HG03060 (cell line): Measurements from ENCODE around the gene MLXIP.

Source experiments
- ATAC-seq: cut with Tn5 transposase; IDR thresholded peaks from one replicate; pipeline ENCODE4 v1.9.1; 2021; ENCODE audit warnings: low read depth, moderate number of reproducible peaks; ENCODE audit not compliant: unreplicated experiment

Gene MLXIP

GRCh38 chr12:122076743-122077495 lies 1.6 kb upstream of the MLXIP start:
- no peak for ATAC-seq

- ATAC-seq, result no peak
Measured at GRCh38 chr12:122079033-122079531, 526 bp downstream of the MLXIP start.

- no peak for ATAC-seq
Measured at GRCh38 chr12:122079532-122080081, 1.1 kb downstream of the MLXIP start.

- no peak for ATAC-seq
Measured at GRCh38 chr12:122080149-122081082, 1.9 kb downstream of the MLXIP start.

- ATAC-seq, result no peak
Measured at GRCh38 chr12:122081083-122081696, 2.6 kb downstream of the MLXIP start.

- ATAC-seq, result no peak
Measured at GRCh38 chr12:122081697-122082221, 3.2 kb downstream of the MLXIP start.

- ATAC-seq, result no peak
Measured at GRCh38 chr12:122082621-122083356, 4.2 kb downstream of the MLXIP start.

- ATAC-seq, result no peak
Measured at GRCh38 chr12:122084857-122085405, 6.4 kb downstream of the MLXIP start.

GRCh38 chr12:122085591-122085990 lies 7.0 kb downstream of the MLXIP start:
- no peak for ATAC-seq

GRCh38 chr12:122086116-122086515 lies 7.6 kb downstream of the MLXIP start:
- no peak for ATAC-seq

- ATAC-seq, result no peak
Measured at GRCh38 chr12:122086641-122087285, 8.2 kb downstream of the MLXIP start.

GRCh38 chr12:122087431-122088178 lies 9.0 kb downstream of the MLXIP start:
- no peak for ATAC-seq

- no peak for ATAC-seq
Measured at GRCh38 chr12:122088179-122088810, 9.7 kb downstream of the MLXIP start.

- ATAC-seq, result no peak
Measured at GRCh38 chr12:122089077-122089476, 10.5 kb downstream of the MLXIP start.

GRCh38 chr12:122090759-122091515 lies 12.4 kb downstream of the MLXIP start:
- ATAC-seq, result no peak

- no peak for ATAC-seq
Measured at GRCh38 chr12:122093098-122093883, 14.7 kb downstream of the MLXIP start.
